Hepatocyte (in vitro differentiated cells): ENCODE results near the gene AREL1.

Experiments used
- CTCF ChIP-seq: fragments of 200-600 bp; sonication (generic); IDR thresholded peaks from 2 replicates; pipeline ENCODE4 v1.5.1; 2016; ENCODE audit warnings: antibody characterized with exemption, mild to moderate bottlenecking; ENCODE audit not compliant: poor library complexity
- EZH2 ChIP-seq: fragments of 200-600 bp; sonication (generic); IDR thresholded peaks from 2 replicates; pipeline ENCODE4 v1.6.1; 2016; ENCODE audit warnings: antibody characterized with exemption, mild to moderate bottlenecking, borderline replicate concordance
- EZH2phosphoT487 ChIP-seq: fragments of 200-600 bp; sonication (generic); IDR thresholded peaks from one replicate; pipeline ENCODE4 v1.6.1; 2018; ENCODE audit warnings: antibody characterized with exemption, mild to moderate bottlenecking, low read depth, moderate library complexity; ENCODE audit not compliant: unreplicated experiment, severe bottlenecking

- TF ChIP-seq CTCF (no peak), EZH2 (no peak), EZH2phosphoT487 (no peak)
Observed at GRCh38 chr14:74635847-74636246, 77.0 kb downstream of the AREL1 start.
